Measurements from ENCODE around the gene RBL2. TPM values are rescaled to one million over a fixed set of nuclear protein-coding genes. Genes with fewer than 3 reads are reported as not detected.
"Not testable (repeated sequence)": the region's sequence is repeated elsewhere in the genome, so short reads cannot be mapped to it uniquely, and the experiment has no call there.

RBL2 gene
- total and polyA plus RNA-seq, 4 experiments from 2014 or later = 254 to 364 (median 332) TPM

DNA sequence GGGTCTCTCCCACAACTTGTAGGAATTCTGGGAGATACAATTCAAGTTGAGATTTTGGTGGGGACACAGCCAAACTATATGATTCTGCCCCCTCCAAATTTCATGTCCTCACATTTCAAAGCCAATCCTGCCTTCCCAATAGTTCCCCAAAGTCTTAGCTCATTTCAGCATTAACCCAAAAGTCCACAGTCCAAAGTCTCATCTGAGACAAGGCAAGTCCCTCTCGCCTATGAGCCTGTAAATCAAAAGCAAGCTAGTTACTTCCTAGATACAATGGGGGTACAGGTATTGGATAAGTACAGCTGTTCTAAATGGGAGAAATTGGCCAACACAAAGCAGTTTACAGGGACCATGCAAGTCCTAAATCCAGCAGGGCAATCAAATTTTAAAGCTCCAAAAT, 78.5 kb downstream of the RBL2 start:
- H3K4me3 ChIP-seq (ENCODE audit: low read length in 2 of 2); H3K9me3 Mint-ChIP-seq; H3K36me3 ChIP-seq (ENCODE audit: insufficient read depth, low read length); POLR2A ChIA-PET (ENCODE audit: partially characterized antibody); DNase-seq; H3K9me3 ChIP-seq (ENCODE audit: control insufficient read depth in 1 of 2, low read length in 2 of 2); H3K27me3 ChIP-seq (ENCODE audit: insufficient read depth, low read length); H3K4me3 Mint-ChIP-seq; H3K27me3 Mint-ChIP-seq; H3K27ac ChIP-seq (ENCODE audit: low read depth, low read length); H3K36me3 Mint-ChIP-seq: not testable (repeated sequence)
- intact Hi-C loops (cut with micrococcal nuclease) = loop anchor here (5.0 kb wide), 1 partner anchor 190 kb away; no protein-coding TSS in a partner anchor
- peaks cover 40 to 72% (median 55%) of the 10 kb centered on the region in 4 donors for H3K4me1 Mint-ChIP-seq
- peak overlapping the region in 4 of 7 donors; percentile 24 to 59 (median 46) for H3K27ac Mint-ChIP-seq
- CTCF ChIA-PET (ENCODE audit: partially characterized antibody) = interaction anchor here (0.7 to 1.3 kb wide), 3 partner anchors 9 to 238 kb away, joined by 3 to 5 read pairs (median 3); no protein-coding TSS in a partner anchor
- peaks cover 42% of the 10 kb centered on the region for H3K4me1 ChIP-seq (ENCODE audit: insufficient read depth, low read length)

DNA sequence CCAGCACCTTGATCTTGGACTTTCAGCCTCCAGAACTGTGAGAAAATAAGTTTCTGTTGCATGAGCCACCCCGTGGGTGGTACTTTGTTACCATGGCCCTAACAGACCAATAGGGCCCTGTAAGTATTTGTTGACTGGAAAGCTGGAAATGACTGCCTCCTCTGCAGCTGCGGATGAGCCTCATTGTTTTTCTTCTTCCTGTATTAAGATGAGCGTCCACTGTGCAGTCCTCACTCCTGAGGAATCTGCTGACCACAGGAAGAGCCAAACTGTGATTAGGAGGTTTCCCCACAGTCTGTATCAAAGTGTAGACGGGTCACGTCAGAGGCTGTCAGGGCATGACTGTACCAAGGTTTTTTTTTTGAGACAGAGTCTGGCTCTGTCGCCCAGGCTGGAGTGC, 81.0 kb downstream of the RBL2 start:
- no peaks in the 10 kb centered on the region for H3K36me3 Mint-ChIP-seq
- no peak overlapping the region for H3K27ac ChIP-seq (ENCODE audit: low read depth, low read length)
- CTCF ChIA-PET (ENCODE audit: partially characterized antibody) = no interaction called here
- DNase-seq = no peak
- H3K4me3 Mint-ChIP-seq = peak overlapping the region in 2 of 8 donors; percentile 3 to 24
- H3K4me3 ChIP-seq (ENCODE audit: low read length in 2 of 2) = no peak overlapping the region
- peaks cover 61 to 90% (median 74%) of the 10 kb centered on the region in 4 donors for H3K4me1 Mint-ChIP-seq
- H3K27ac Mint-ChIP-seq = no peak overlapping the region
- intact Hi-C loops (cut with micrococcal nuclease) = loop anchor here (5.0 kb wide), 1 partner anchor 187 kb away; the partner anchor contains the start of genes FTO and RPGRIP1L
- peaks cover 57% of the 10 kb centered on the region for H3K4me1 ChIP-seq (ENCODE audit: insufficient read depth, low read length)
- H3K36me3 ChIP-seq (ENCODE audit: insufficient read depth, low read length) = no peaks in the 10 kb centered on the region
- peaks cover 0 to 2% (median 0%) of the 10 kb centered on the region in 8 donors for H3K9me3 Mint-ChIP-seq
- no peaks in the 10 kb centered on the region for H3K9me3 ChIP-seq (ENCODE audit: control insufficient read depth in 1 of 2, low read length in 2 of 2)
- POLR2A ChIA-PET (ENCODE audit: partially characterized antibody) = interaction anchor here (5.0 kb wide), 1 partner anchor 12 kb away, joined by 49 read pairs; the partner anchor contains the start of gene AKTIP
- H3K27me3 Mint-ChIP-seq = no peaks in the 10 kb centered on the region
- H3K27me3 ChIP-seq (ENCODE audit: insufficient read depth, low read length) = no peaks in the 10 kb centered on the region

DNA sequence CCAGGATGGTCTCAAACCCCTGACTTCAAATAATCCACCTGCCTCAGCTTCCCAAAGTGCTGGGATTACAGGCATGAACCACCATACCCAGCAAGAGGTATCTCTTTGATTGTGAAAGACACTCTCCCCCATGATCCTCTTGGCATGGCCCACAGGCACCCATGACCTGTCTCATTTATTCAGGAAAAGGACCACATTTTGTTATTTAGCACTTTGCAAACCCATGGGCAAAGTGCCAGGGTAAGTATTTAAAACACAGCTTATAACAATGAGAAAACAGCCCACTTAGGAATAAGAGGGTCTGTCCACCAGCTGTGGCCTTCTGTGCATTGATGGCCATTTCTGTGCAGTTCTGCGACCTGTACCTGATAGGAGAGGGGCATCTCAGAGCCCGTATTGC, 81.5 kb downstream of the RBL2 start:
- Mint-ChIP-seq H3K9me3 (peaks cover 0 to 2% (median 0%) of the 10 kb centered on the region in 8 donors), H3K4me3 (peak overlapping the region in 4 of 8 donors; percentile 12 to 67 (median 17)), H3K27ac (peak overlapping the region in 3 of 7 donors; percentile 26 to 88 (median 39)), H3K4me1 (peaks cover 57 to 90% (median 73%) of the 10 kb centered on the region in 4 donors), H3K36me3 (no peaks in the 10 kb centered on the region), H3K27me3 (no peaks in the 10 kb centered on the region)
- intact Hi-C loops (cut with micrococcal nuclease) = loop anchor here (5.0 kb wide), 1 partner anchor 186 kb away; the partner anchor contains the start of genes FTO and RPGRIP1L
- POLR2A ChIA-PET (ENCODE audit: partially characterized antibody) = interaction anchor here (5.0 kb wide), 1 partner anchor 13 kb away, joined by 49 read pairs; the partner anchor contains the start of gene AKTIP
- H3K4me3 ChIP-seq (ENCODE audit: low read length in 2 of 2) = no peak overlapping the region
- no peak for DNase-seq
- peaks cover 51% of the 10 kb centered on the region for H3K4me1 ChIP-seq (ENCODE audit: insufficient read depth, low read length)
- no peaks in the 10 kb centered on the region for H3K27me3 ChIP-seq (ENCODE audit: insufficient read depth, low read length)
- H3K27ac ChIP-seq (ENCODE audit: low read depth, low read length) = no peak overlapping the region
- CTCF ChIA-PET (ENCODE audit: partially characterized antibody) = interaction anchor here (1.4 kb wide), 1 partner anchor 10 kb away, joined by 4 read pairs; no protein-coding TSS in a partner anchor
- H3K9me3 ChIP-seq (ENCODE audit: control insufficient read depth in 1 of 2, low read length in 2 of 2) = no peaks in the 10 kb centered on the region
- H3K36me3 ChIP-seq (ENCODE audit: insufficient read depth, low read length) = no peaks in the 10 kb centered on the region

DNA sequence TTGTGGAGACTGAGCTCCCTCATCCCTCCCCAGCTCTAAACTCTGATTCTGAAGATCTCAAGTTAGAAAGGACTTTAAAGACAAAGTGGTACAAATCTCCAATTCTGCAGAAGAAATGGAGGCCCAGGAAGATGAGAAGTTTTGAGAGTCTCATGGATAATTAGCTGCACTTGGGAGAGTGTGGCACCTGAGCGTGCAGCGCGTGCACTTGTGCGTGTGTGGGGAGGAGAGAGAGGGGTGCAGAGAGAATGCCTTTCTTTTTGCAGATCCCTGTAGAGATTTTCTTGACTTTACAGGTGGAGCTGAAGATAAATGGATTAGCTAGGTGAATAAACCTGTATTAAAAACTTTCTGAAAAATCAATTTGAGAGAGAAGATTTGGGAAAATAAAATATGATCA, 83.6 kb downstream of the RBL2 start:
- Mint-ChIP-seq H3K27ac (peak overlapping the region; percentile 81 to 96 (median 91)), H3K4me1 (peaks cover 52 to 79% (median 60%) of the 10 kb centered on the region in 4 donors), H3K4me3 (peak overlapping the region; percentile 66 to 92 (median 84)), H3K9me3 (peaks cover 0 to 2% (median 0%) of the 10 kb centered on the region in 8 donors), H3K27me3 (no peaks in the 10 kb centered on the region), H3K36me3 (no peaks in the 10 kb centered on the region)
- Histone ChIP-seq H3K9me3 (ENCODE audit: control insufficient read depth in 1 of 2, low read length in 2 of 2) (no peaks in the 10 kb centered on the region), H3K27me3 (ENCODE audit: insufficient read depth, low read length) (no peaks in the 10 kb centered on the region), H3K4me3 (ENCODE audit: low read length in 2 of 2) (peak overlapping the region; percentile 15 to 45), H3K36me3 (ENCODE audit: insufficient read depth, low read length) (no peaks in the 10 kb centered on the region), H3K4me1 (ENCODE audit: insufficient read depth, low read length) (peaks cover 43% of the 10 kb centered on the region), H3K27ac (ENCODE audit: low read depth, low read length) (peak overlapping the region; percentile 43)
- POLR2A ChIA-PET (ENCODE audit: partially characterized antibody) = interaction anchor here (1.1 to 5.0 kb wide), 4 partner anchors 15 to 82 kb away, joined by 5 to 49 read pairs (median 12); partner anchors contain the start of gene AKTIP
- intact Hi-C loops (cut with micrococcal nuclease) = loop anchor here (1.0 to 5.0 kb wide), 2 partner anchors 15 to 184 kb away; partner anchors contain the start of genes AKTIP, FTO and RPGRIP1L
- CTCF ChIA-PET (ENCODE audit: partially characterized antibody) = interaction anchor here (0.9 to 1.6 kb wide), 5 partner anchors 9 to 32 kb away, joined by 3 to 4 read pairs (median 3); no protein-coding TSS in a partner anchor
- no peak for DNase-seq

DNA sequence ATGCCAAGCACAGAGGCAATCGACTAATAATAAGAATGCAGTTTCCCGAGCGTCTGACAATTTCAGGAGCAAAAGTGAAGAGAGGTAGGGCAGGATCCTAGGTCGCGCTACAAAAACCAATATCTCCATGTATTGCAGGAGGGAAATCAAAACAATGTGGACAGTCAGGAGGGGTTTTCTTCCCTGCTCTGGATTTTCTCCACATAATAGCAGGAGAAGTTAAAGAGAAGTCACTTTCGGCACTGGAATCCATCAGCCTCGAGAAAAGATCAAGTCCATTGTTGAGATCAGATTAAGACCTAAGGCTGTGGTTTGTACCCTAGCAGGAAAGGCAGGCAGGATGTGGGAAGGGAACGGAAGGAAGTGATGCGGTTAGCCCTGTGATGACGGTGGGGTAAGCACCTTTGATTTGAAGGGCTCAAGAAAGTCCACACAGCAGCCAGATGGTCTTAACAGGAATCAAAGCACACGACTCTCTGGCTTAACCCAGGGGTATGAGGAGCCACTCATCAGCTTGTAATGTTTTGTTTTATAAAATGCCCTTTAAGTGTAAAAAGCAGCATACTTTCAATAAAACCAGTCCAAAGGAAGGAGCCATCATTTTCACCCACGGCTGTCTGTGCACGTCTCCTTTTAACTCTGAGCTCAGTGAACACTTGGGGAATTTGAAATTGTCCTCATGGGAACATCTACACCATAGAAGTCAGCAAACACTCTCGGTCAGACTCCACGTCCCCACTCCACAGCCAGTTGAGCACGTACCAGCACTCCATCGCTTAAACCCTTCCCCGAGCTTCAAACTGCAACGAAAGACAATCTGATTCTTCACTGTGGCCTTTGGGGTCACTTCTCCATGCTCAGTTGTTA, 84.5 kb downstream of the RBL2 start:
- peak overlapping the region; percentile 17 to 45 for H3K4me3 ChIP-seq (ENCODE audit: low read length in 2 of 2)
- intact Hi-C loops (cut with micrococcal nuclease) = loop anchor here (1.0 to 5.0 kb wide), 2 partner anchors 15 to 184 kb away; partner anchors contain the start of genes AKTIP, FTO and RPGRIP1L
- Mint-ChIP-seq H3K27ac (peak overlapping the region; percentile 85 to 97 (median 94)), H3K4me3 (peak overlapping the region; percentile 79 to 92 (median 85)), H3K9me3 (peaks cover 0 to 2% (median 0%) of the 10 kb centered on the region in 8 donors), H3K4me1 (peaks cover 52 to 83% (median 59%) of the 10 kb centered on the region in 4 donors), H3K27me3 (no peaks in the 10 kb centered on the region), H3K36me3 (no peaks in the 10 kb centered on the region)
- peaks cover 43% of the 10 kb centered on the region for H3K4me1 ChIP-seq (ENCODE audit: insufficient read depth, low read length)
- ChIA-PET POLR2A (ENCODE audit: partially characterized antibody) (interaction anchor here (0.7 to 5.0 kb wide), 10 partner anchors 9 to 185 kb away, joined by 3 to 49 read pairs (median 5); partner anchors contain the start of genes AKTIP, RBL2 and RPGRIP1L), CTCF (ENCODE audit: partially characterized antibody) (interaction anchor here (0.8 to 1.7 kb wide), 11 partner anchors 9 to 359 kb away, joined by 3 to 5 read pairs (median 3); no protein-coding TSS in a partner anchor)
- no peaks in the 10 kb centered on the region for H3K9me3 ChIP-seq (ENCODE audit: control insufficient read depth in 1 of 2, low read length in 2 of 2)
- H3K27me3 ChIP-seq (ENCODE audit: insufficient read depth, low read length) = no peaks in the 10 kb centered on the region
- peak; percentile 83 to 89 (median 86) for DNase-seq
- peak overlapping the region; percentile 43 for H3K27ac ChIP-seq (ENCODE audit: low read depth, low read length)
- no peaks in the 10 kb centered on the region for H3K36me3 ChIP-seq (ENCODE audit: insufficient read depth, low read length)

DNA sequence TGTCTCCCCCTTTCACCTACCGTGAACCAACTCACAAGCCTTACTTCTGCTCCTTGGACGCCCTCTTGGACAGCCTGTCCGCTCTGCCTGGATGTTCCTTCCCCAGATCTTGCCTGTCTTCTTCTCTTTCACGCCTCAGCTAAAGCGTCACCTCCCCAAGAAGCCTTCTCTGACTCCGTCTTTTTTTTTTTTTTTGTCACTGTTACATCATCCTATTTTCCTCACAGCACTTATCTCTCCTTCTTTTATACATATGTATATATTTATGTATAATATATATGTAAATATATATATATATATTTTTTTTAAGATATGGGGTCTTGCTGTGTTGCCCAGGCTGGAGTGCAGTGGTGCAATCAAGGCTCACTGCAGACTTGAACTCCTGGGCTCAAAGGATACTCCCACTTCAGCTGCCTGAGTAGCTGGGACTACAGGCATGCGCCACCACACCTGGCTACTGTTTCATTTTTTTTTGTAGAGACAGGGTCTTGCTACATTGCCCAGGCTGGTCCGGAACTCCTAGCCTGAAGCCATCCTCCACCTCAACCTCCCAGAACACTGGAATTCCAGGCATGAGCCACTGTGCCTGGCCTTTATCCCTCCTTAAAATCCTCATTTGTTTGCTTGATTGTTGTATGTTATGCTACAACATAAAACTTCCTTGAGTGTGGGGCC, 85.3 kb downstream of the RBL2 start:
- H3K27me3 ChIP-seq (ENCODE audit: insufficient read depth, low read length) = no peaks in the 10 kb centered on the region
- POLR2A ChIA-PET (ENCODE audit: partially characterized antibody) = interaction anchor here (1.2 to 5.0 kb wide), 8 partner anchors 9 to 184 kb away, joined by 3 to 49 read pairs (median 6); partner anchors contain the start of genes AKTIP, RBL2 and RPGRIP1L
- intact Hi-C loops (cut with micrococcal nuclease) = loop anchor here (5.0 kb wide), 1 partner anchor 183 kb away; the partner anchor contains the start of genes FTO and RPGRIP1L
- peak overlapping the region; percentile 12 to 45 for H3K4me3 ChIP-seq (ENCODE audit: low read length in 2 of 2)
- peaks cover 43% of the 10 kb centered on the region for H3K4me1 ChIP-seq (ENCODE audit: insufficient read depth, low read length)
- peak overlapping the region; percentile 43 for H3K27ac ChIP-seq (ENCODE audit: low read depth, low read length)
- Mint-ChIP-seq H3K4me3 (peak overlapping the region; percentile 79 to 92 (median 85)), H3K27me3 (no peaks in the 10 kb centered on the region), H3K27ac (peak overlapping the region; percentile 85 to 97 (median 94)), H3K36me3 (no peaks in the 10 kb centered on the region), H3K9me3 (peaks cover 0 to 2% (median 0%) of the 10 kb centered on the region in 8 donors), H3K4me1 (peaks cover 46 to 76% (median 55%) of the 10 kb centered on the region in 4 donors)
- H3K9me3 ChIP-seq (ENCODE audit: control insufficient read depth in 1 of 2, low read length in 2 of 2) = no peaks in the 10 kb centered on the region
- CTCF ChIA-PET (ENCODE audit: partially characterized antibody) = interaction anchor here (0.8 to 1.7 kb wide), 7 partner anchors 8 to 360 kb away, joined by 3 to 5 read pairs (median 3); no protein-coding TSS in a partner anchor
- DNase-seq = no peak
- no peaks in the 10 kb centered on the region for H3K36me3 ChIP-seq (ENCODE audit: insufficient read depth, low read length)
